ENCODE results near the gene DNAJB12.

DNAJB12 gene

DNA sequence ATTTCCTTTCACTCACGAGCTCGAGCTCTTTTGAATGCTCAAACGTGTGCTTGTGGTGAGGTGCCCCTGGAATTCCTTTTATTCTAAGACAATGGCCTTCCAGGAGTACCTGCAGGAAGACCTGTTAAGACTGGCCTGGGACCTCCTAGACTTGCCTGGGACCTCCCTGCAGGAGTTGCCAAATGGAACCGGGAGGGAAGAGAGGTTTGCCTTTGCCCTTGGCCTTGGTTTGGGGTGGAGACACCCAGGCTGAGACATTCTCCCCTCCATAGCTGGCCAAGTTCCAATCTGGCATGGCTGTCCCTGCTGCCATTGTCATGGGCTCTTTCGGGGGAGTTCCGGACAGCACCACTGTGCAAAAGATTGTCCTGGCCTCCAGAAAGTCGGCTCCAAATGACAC, 39.7 kb downstream of the DNAJB12 start:
- no peak overlapping the region for H3K4me3 ChIP-seq (replicated peaks; ENCODE audit: low read depth, low read length)
- TF ChIP-seq, protein P1, sequence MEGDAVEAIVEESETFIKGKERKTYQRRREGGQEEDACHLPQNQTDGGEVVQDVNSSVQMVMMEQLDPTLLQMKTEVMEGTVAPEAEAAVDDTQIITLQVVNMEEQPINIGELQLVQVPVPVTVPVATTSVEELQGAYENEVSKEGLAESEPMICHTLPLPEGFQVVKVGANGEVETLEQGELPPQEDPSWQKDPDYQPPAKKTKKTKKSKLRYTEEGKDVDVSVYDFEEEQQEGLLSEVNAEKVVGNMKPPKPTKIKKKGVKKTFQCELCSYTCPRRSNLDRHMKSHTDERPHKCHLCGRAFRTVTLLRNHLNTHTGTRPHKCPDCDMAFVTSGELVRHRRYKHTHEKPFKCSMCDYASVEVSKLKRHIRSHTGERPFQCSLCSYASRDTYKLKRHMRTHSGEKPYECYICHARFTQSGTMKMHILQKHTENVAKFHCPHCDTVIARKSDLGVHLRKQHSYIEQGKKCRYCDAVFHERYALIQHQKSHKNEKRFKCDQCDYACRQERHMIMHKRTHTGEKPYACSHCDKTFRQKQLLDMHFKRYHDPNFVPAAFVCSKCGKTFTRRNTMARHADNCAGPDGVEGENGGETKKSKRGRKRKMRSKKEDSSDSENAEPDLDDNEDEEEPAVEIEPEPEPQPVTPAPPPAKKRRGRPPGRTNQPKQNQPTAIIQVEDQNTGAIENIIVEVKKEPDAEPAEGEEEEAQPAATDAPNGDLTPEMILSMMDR (IDR thresholded peaks at IDR 0.05; ENCODE audit: low read depth, low read length, missing control alignments): no peak
- no peak for DNase-seq (ENCODE audit: extremely low read depth, low read depth)

DNA sequence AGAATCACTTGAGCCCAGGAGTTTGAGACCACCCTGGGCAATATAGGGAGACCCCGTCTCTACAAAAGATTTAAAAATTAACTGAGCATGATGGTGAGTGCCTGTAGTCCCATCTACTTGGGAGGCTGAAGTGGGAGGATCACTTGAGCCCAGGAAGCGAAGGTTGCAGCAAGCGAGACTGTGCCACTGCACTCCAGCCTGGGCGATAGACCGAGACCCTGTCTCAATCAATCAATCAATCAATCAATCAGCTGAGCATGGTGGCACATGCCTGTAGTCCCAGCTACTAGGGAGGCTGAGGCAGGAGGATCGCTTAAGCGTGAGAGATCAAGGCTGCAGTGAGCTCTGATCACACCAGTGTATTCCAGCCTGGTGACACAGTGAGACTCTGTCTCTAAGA, 40.5 kb downstream of the DNAJB12 start:
- TF ChIP-seq, protein P1 (IDR thresholded peaks at IDR 0.05; ENCODE audit: low read depth, low read length, missing control alignments): no peak
- no peak for DNase-seq (ENCODE audit: extremely low read depth, low read depth)
- H3K4me3 ChIP-seq (replicated peaks; ENCODE audit: low read depth, low read length): no peak overlapping the region

DNA sequence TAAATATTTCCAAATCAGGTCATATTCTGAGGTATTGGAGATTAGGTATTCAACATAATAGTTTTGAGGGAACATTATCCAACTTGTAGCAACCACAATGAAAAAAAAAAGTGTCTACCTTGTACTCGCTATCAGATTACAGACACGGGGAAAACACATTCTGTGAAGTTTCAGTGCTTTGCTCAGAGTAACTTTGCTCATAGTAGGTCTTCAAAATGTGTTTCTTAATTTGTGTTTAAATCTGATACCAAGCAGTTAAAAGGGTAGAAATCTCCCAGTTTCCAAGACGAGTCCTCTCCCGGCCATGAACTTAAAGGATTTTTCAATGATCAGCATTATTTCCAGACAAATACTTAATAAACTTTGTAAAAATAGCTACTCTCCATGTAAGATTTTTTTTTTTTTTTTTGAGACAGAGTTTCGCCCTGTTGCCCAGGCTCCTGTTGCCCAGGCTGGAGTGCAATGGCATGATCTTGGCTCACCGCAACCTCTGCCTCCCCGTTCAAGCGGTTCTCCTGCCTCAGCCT, 41.8 kb downstream of the DNAJB12 start:
- DNase-seq (ENCODE audit: extremely low read depth, low read depth): no peak
- TF ChIP-seq, protein P1 (IDR thresholded peaks at IDR 0.05; ENCODE audit: low read depth, low read length, missing control alignments): no peak
- H3K4me3 ChIP-seq (replicated peaks; ENCODE audit: low read depth, low read length): no peak overlapping the region

DNA sequence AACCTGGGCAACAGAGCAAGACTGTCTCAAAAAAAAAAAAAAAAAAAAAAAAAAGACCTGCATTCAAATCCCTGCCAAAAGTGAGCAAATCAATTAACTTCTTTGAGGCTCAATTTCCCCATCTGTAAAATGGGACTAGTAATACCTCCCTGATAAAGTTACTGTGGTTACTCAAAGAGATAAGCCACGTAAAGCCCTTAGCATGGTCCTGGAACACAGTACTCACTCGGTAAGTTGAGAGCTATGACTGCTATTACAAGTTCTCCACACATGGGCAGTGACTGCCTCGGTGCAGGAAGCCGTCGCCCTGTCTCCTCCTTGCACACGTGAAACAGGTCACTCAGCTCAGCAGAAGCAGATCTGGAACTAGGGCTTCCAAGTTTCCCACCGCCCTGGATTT, 43.1 kb downstream of the DNAJB12 start:
- H3K4me3 ChIP-seq (replicated peaks; ENCODE audit: low read depth, low read length): no peak overlapping the region
- TF ChIP-seq, protein P1 (IDR thresholded peaks at IDR 0.05; ENCODE audit: low read depth, low read length, missing control alignments): no peak
- no peak for DNase-seq (ENCODE audit: extremely low read depth, low read depth)

DNA sequence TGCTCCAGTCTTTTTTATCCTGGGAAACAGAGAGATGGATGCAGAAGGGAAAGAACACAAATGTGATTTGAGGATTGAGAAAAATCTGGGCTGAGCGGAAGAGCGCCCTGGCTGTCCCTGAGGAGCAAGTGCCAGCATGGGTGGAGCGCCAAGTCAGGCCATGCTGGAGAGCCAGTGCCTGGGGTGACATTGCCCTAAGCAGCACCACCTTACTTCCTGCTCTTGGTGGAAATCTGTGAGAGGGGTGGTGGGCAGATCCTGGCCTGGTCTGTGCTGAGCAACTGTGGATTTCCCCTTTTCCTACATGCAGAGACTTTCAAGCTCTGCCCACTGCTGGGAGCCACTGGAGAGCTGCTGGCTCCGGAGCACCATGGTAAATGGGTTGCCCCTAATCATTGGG, 44.1 kb downstream of the DNAJB12 start:
- DNase-seq (ENCODE audit: extremely low read depth, low read depth): no peak
- no peak overlapping the region for H3K4me3 ChIP-seq (replicated peaks; ENCODE audit: low read depth, low read length)
- TF ChIP-seq, protein P1 (IDR thresholded peaks at IDR 0.05; ENCODE audit: low read depth, low read length, missing control alignments): no peak

DNA sequence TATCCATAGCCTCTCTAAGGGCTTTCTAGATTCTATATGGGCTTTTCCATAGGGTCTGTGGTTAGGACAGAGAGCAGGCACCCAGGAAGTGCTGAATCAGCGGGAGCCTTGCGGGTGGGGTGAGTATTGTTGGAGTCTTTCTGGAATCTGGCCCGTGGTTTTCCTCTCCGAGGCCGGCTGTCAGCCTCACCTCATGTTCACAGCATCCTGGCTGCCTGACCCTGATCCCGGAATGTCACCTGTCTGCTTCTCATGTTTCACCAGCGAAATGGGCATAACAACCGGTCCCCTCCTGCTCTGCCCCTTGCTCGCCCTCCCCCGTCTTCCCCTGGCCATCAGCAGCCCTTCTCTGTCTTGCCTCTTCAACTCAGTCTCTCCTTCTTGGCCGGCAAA, 44.5 kb downstream of the DNAJB12 start:
- DNase-seq (ENCODE audit: extremely low read depth, low read depth): no peak
- TF ChIP-seq, protein P1 (IDR thresholded peaks at IDR 0.05; ENCODE audit: low read depth, low read length, missing control alignments): no peak

More for the DNA sequence above, 44.5 kb downstream of the DNAJB12 start:
- H3K4me3 ChIP-seq (replicated peaks; ENCODE audit: low read depth, low read length): no peak overlapping the region
